Upper lobe of left lung (tissue), 6 donors: Measurements from ENCODE around the gene AP1S3. TPM values are rescaled to one million over a fixed set of nuclear protein-coding genes. Genes with fewer than 3 reads are reported as not detected.

Experiments
- ATAC-seq, 2 donors: fragments of 200-7000 bp; cut with Tn5 transposase; one replicate each; pipeline ENCODE4 v1.9.1; 2022; ENCODE audit warnings: mild to moderate bottlenecking in 2 of 2, moderate library complexity in 2 of 2; ENCODE audit not compliant: low FRiP score in 2 of 2
- DNase-seq, 2 donors: peaks; one replicate each; pipeline ENCODE4 v3.0.0-alpha.2; 2019 to 2020
- H3K27ac ChIP-seq, 4 donors: fragments of 200-600 bp; sonication (generic); one replicate each; pipeline ENCODE4 v1.5.1; 2016 to 2019
- H3K27me3 ChIP-seq, 4 donors: fragments of 200-600 bp; sonication (generic); one replicate each; pipeline ENCODE4 v1.5.1; 2017 to 2019
- H3K36me3 ChIP-seq, 4 donors: fragments of 200-600 bp; sonication (generic); one replicate each; pipeline ENCODE4 v1.5.1; 2016 to 2019
- H3K4me1 ChIP-seq, 4 donors: fragments of 200-600 bp; sonication (generic); one replicate each; pipeline ENCODE4 v1.5.1; 2018 to 2019
- H3K4me3 ChIP-seq, 4 donors: fragments of 200-600 bp; sonication (generic); one replicate each; pipeline ENCODE4 v1.5.1; 2017 to 2019; ENCODE audit warnings: mild to moderate bottlenecking in 2 of 4, moderate library complexity in 1 of 4
- H3K9me3 ChIP-seq, 4 donors: fragments of 200-600 bp; sonication (generic); one replicate each; pipeline ENCODE4 v1.5.1; 2018 to 2019
- EP300 ChIP-seq, 4 donors: sonication (generic); formaldehyde crosslinking; IDR thresholded peaks; one replicate each; pipeline ENCODE4 v1.5.1; 2017; ENCODE audit warnings: antibody characterized with exemption in 4 of 4, control low read depth in 2 of 4
- POLR2A ChIP-seq, 4 donors: fragments of 450-650 bp; IDR thresholded peaks; one replicate each; pipeline ENCODE4 v1.5.1; 2016 to 2017; ENCODE audit warnings: antibody characterized with exemption in 4 of 4, mild to moderate bottlenecking in 2 of 4
- POLR2AphosphoS5 ChIP-seq, 2 donors: sonication (generic); formaldehyde crosslinking; IDR thresholded peaks; one replicate each; pipeline ENCODE4 v1.5.1; 2017; ENCODE audit warnings: antibody characterized with exemption in 2 of 2
- WGBS, 2 donors: methylation state at CpG; one replicate each; pipeline ENCODE4 v1.1.5; 2017 to 2018; 5-methylcytosine and 5-hydroxymethylcytosine counted together
- total RNA-seq, 6 donors: library from RNA; depleted of rRNA in 4 of 6; stranded (reverse); fragments of >200 nt in 4 of 6; gene quantifications; one replicate each; pipeline versions ENCODE4 v1.1.0 to v1.2.1, GENCODE V29; 2016 to 2021
- TF ChIP-seq, protein P1 (sequence below), 6 experiments: fragments of 450-650 bp in 4 of 6; fragments of 200-600 bp in 2 of 6; sonication (generic) in 2 of 6; IDR thresholded peaks; one replicate each; pipeline ENCODE4 v1.5.1; 2016 to 2019; ENCODE audit warnings: antibody characterized with exemption in 6 of 6
- donor health status: DM: no; HTN: no; CAD: no; lungs with moderate emphysema.
- donor health status: DM: no; HTN: yes; CAD: no; lungs with severe emphysema.

AP1S3 gene
- total RNA-seq, 6 donors from 2014 or later = 2.1 to 23.2 (median 11.5) TPM

DNA sequence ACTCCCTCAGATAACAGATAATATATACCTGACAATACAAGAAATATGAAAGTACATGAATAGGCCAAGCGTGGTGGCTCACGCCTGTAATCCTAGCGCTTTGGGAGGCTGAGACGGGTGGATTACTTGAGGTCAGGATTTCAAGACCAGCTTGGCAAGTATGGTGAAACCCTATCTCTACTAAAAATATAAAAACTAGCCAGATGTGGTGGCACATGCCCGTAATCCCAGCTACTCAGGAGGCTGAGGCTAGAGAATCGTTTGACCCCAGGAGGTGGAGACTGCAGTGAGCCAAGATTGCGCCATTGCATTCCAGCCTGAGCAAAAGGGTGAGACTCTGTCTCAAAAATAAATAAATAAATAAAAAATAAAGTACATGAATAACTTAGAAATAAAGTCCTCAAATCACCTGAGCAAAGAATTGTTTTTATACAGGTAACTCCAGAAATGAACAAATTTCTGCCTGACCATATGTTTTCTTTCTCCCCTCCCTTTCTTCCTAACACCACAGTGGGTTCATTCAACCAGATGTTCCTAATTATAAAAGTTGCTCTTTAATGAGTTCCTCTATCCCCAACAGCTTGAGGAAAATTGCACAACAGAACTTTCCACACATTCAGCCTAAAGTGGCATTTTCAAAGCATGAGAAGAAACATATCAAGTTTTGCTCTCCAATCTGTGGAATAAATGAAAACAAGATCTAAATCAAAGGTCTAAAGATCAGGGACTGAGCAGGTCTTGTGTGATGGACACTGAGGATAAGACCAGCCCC, 33.6 kb upstream of the AP1S3 start:
- no peaks in the 10 kb centered on the region for H3K9me3 ChIP-seq
- DNase-seq (no peak), ATAC-seq (no peak)
- H3K36me3 ChIP-seq = peaks cover 0 to 42% (median 12%) of the 10 kb centered on the region in 4 donors
- 79 to 90% methylated on average over 7 of the region's 7 CpGs for WGBS, 2 donors
- peaks cover 0 to 4% (median 0%) of the 10 kb centered on the region in 4 donors for H3K4me1 ChIP-seq
- H3K27ac ChIP-seq = no peak overlapping the region
- TF ChIP-seq POLR2A (IDR thresholded peaks at IDR 0.05) = no peak
- TF ChIP-seq EP300 (IDR thresholded peaks at IDR 0.05) = no peak
- TF ChIP-seq, protein P1, sequence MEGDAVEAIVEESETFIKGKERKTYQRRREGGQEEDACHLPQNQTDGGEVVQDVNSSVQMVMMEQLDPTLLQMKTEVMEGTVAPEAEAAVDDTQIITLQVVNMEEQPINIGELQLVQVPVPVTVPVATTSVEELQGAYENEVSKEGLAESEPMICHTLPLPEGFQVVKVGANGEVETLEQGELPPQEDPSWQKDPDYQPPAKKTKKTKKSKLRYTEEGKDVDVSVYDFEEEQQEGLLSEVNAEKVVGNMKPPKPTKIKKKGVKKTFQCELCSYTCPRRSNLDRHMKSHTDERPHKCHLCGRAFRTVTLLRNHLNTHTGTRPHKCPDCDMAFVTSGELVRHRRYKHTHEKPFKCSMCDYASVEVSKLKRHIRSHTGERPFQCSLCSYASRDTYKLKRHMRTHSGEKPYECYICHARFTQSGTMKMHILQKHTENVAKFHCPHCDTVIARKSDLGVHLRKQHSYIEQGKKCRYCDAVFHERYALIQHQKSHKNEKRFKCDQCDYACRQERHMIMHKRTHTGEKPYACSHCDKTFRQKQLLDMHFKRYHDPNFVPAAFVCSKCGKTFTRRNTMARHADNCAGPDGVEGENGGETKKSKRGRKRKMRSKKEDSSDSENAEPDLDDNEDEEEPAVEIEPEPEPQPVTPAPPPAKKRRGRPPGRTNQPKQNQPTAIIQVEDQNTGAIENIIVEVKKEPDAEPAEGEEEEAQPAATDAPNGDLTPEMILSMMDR (IDR thresholded peaks at IDR 0.05) = no peak
- no peak for TF ChIP-seq POLR2AphosphoS5 (IDR thresholded peaks at IDR 0.05)
- H3K4me3 ChIP-seq = no peak overlapping the region
- H3K27me3 ChIP-seq = no peaks in the 10 kb centered on the region

DNA sequence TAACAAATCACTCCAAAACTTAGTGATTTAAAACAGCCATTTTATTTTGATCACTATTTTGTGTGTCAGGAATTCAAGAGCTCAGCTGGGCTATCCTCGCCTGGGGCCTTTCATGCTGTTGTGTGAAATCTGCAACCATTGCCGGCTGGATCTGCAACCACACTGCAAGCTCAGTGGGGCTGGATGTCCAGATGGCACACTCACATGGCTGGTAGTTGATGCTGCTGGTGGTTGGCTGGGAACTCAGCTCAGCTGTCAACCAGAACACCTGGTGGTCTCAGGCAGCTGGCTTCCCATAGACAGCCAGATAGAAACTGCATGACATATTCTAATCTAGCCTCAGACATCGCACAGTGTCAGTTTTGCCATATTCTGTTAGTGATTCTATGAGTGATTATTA, 30.6 kb upstream of the AP1S3 start:
- Histone ChIP-seq H3K27me3 (no peaks in the 10 kb centered on the region), H3K4me1 (peaks cover 0 to 4% (median 0%) of the 10 kb centered on the region in 4 donors), H3K4me3 (no peak overlapping the region), H3K27ac (no peak overlapping the region), H3K9me3 (no peaks in the 10 kb centered on the region), H3K36me3 (peaks cover 0 to 14% (median 7%) of the 10 kb centered on the region in 4 donors)
- WGBS, 2 donors = 91 to 100% methylated on average over 2 to 3 of the region's 3 CpGs
- TF ChIP-seq POLR2A (IDR thresholded peaks at IDR 0.05) = no peak
- DNase-seq (no peak), ATAC-seq (no peak)

DNA sequence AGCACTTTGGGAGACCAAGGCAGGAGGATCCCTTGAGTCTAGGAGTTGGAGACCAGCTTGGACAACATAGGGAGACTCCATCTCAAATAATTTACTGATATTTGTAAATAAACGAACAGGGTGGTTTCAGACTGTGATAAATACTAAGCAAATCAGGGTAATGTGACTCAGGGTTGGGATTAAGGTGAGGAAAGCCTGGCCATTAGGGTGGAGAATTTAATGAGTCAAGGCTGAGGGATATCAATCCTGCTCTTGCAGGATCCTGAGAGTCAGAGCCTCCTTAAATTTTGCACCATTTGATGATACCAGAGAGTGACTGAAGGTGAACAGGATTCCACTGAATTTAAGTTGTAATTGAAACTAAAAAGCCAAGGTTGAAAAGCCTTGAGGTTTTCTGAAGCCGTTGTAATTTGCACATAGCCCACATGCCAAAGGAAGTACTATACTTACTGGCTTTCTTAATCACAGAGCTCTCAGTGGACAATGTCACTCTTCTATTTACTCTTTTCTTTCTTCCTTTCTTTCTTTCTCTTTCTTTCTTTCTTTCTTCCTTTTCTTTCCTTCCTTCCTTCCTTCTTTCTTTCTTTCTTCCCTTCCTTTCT, 28.6 kb upstream of the AP1S3 start:
- Histone ChIP-seq H3K27me3 (no peaks in the 10 kb centered on the region), H3K9me3 (no peaks in the 10 kb centered on the region), H3K27ac (no peak overlapping the region), H3K36me3 (peaks cover 0 to 11% (median 4%) of the 10 kb centered on the region in 4 donors), H3K4me1 (no peaks in the 10 kb centered on the region), H3K4me3 (no peak overlapping the region)
- no peak for DNase-seq
- no peak for ATAC-seq
- TF ChIP-seq POLR2AphosphoS5 (IDR thresholded peaks at IDR 0.05) (no peak), EP300 (IDR thresholded peaks at IDR 0.05) (no peak), POLR2A (IDR thresholded peaks at IDR 0.05) (no peak)
- TF ChIP-seq, protein P1 (IDR thresholded peaks at IDR 0.05) = no peak
- 67 to 69% methylated on average over 2 of the region's 2 CpGs for WGBS, 2 donors

DNA sequence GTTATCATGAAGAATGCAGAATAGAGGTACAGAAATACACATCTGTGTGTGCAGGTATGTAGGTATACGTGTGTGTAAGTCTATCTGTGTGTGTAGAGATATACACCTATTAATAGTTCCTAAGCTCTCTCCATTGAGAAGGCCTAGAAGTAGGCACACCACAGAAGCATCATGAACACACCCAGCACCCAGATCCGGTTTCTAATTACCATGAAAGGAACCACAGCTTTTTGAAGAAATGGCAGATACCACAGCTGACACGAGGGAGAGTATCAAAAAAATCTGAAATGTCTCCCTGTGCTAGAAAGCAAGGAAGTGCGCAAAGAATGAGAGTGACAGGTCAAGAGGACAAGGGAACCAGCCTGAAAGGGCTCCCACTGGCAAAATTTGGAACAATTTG, 27.7 kb upstream of the AP1S3 start:
- ATAC-seq = no peak
- H3K27ac ChIP-seq = no peak overlapping the region
- WGBS, 2 donors = 76 to 83% methylated on average over 4 of the region's 4 CpGs
- peaks cover 0 to 4% (median 2%) of the 10 kb centered on the region in 4 donors for H3K36me3 ChIP-seq
- TF ChIP-seq POLR2AphosphoS5 (IDR thresholded peaks at IDR 0.05) (no peak), POLR2A (IDR thresholded peaks at IDR 0.05) (no peak), EP300 (IDR thresholded peaks at IDR 0.05) (no peak)
- TF ChIP-seq, protein P1 (IDR thresholded peaks at IDR 0.05) = no peak
- H3K27me3 ChIP-seq = no peaks in the 10 kb centered on the region
- H3K9me3 ChIP-seq = no peaks in the 10 kb centered on the region
- no peaks in the 10 kb centered on the region for H3K4me1 ChIP-seq
- H3K4me3 ChIP-seq = no peak overlapping the region
- DNase-seq = no peak

DNA sequence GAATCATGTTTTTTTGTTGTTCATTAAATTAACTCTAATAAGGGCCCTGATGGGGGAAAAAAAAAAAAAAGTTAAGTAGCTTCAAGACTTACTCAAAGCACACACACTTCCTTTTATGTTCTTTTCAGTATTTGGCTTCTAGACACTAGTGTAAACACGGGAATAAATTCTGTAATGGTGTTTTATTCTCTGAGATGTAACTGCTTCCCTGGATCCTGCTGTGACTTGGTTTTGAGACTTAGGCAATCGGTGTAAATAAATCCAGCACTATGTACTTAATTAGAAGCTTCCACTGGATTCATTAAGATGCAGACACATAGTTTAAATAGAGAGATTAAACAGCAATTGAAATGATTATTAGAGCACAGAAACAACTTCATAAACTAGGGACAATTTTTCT, 26.1 kb upstream of the AP1S3 start:
- Histone ChIP-seq H3K4me3 (no peak overlapping the region), H3K27me3 (no peaks in the 10 kb centered on the region), H3K36me3 (no peaks in the 10 kb centered on the region), H3K27ac (no peak overlapping the region), H3K4me1 (no peaks in the 10 kb centered on the region), H3K9me3 (no peaks in the 10 kb centered on the region)
- DNase-seq = no peak
- WGBS, 2 donors = 55 to 68% methylated on average over 2 of the region's 2 CpGs
- TF ChIP-seq EP300 (IDR thresholded peaks at IDR 0.05) (no peak), POLR2AphosphoS5 (IDR thresholded peaks at IDR 0.05) (no peak), POLR2A (IDR thresholded peaks at IDR 0.05) (no peak)
- TF ChIP-seq, protein P1 (IDR thresholded peaks at IDR 0.05) = no peak
- no peak for ATAC-seq
